HG03103 (cell line): Measurements from ENCODE around the gene DAP.

Experiments used
- ATAC-seq: cut with Tn5 transposase; IDR thresholded peaks from one replicate; pipeline ENCODE4 v1.9.1; 2021; ENCODE audit warnings: low read depth; ENCODE audit not compliant: unreplicated experiment

The DAP gene

GRCh38 chr5:10695055-10695649 is 65.9 kb downstream of the DAP start:
- no peak for ATAC-seq

GRCh38 chr5:10691826-10692785 is 68.9 kb downstream of the DAP start:
- no peak for ATAC-seq

DNA sequence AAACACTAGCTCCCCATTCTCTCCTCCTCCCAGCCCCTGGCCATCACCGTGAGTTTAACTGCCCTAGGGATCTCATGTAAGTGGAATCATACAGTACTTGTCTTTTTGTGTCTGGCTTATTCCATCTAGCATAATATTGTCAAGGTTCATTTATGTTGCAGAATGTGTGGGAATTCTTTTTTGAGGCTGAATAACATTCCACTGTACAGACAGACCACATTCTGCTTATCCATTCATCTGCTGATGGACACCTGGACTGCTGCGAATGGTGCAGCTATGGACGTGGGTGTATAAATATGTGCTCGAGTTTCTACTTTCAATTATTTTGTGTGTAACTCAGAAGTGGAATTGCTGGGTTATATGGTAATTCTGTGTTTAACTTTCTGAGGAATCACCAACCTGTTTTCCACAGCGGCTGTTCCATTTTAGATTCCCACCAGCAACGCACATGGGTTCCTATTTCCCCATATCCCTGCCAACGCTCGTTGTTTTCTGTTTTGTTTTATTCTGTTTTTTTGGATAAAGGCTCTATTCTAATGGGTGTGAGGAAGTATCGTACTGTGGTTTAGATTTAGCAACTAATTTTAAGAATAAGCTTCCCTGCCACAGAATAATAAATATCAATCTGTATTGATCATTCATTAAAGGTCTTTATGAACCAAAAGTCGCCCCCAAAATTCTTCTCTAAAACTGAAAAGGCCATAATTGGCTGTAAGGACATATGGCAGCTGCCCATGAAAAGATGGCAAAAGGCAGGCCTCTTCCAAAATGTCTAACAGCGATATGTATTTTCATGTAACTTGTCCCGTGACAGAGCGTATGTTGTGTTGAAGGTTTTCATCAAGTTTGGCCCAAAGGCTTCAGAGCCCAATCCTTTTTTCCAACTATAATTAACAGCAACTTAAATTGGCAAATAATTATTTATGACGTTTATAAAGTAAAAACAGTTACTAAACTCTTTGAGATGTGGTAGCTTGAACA is 70.3 kb downstream of the DAP start:
- no peak for ATAC-seq

DNA sequence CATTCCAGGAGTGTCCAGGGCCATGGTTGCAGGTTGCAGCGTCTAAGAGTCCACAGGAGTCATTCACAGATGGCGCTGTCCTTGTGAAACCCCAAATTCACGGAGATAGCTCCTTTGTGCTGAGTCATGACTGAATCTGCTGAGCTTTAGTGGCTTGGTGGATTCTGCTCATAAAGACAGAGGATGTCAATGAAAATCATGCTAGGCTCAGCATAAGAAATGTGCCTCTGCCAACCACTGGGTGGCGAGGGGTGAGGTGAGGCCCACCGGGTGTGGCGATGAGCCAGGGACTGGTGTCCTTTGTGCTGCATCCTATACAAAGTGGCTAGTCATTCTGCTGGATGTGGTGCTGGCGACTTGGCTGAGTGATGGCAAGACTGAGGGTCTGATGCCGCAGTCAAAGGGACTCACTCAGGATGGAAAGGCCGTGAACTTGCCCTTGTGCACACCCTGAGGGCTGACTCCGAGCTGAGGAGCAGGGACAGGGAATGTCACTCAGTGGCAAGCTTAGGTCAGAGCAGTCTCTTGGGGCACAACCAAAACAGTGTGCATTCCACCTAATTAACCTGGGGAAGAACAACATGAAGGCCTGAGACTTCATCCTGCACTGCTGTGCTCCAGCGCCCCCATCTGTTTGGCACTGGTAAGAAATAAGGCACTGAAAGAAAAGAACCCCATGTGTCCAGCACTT is 71.5 kb downstream of the DAP start:
- ATAC-seq, result no peak

DNA sequence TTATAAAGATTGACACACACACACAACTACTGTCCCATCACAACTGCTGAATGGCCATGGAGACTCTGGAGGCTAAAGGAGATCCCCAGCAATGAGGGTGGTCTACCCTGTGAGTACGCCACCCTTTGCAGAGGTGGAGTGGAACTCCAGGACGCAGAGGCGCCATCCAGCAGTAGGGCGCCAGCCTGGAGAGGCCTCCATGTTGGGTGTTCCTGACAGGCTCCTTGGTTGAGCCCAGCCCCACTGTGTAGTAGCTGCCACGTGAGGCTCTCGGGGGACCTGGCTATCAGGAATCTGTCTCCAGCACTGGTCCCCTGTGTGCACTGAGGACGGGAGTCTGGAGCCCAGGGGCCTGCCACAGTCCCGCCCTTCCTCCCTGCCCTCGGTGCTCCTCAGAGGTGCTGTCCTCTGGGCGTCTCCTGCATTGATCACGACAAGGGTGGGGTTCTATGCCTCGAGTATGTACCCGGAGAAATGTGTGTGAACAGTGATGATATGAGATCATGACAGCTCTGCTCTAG is 72.3 kb downstream of the DAP start:
- ATAC-seq, result no peak

DNA sequence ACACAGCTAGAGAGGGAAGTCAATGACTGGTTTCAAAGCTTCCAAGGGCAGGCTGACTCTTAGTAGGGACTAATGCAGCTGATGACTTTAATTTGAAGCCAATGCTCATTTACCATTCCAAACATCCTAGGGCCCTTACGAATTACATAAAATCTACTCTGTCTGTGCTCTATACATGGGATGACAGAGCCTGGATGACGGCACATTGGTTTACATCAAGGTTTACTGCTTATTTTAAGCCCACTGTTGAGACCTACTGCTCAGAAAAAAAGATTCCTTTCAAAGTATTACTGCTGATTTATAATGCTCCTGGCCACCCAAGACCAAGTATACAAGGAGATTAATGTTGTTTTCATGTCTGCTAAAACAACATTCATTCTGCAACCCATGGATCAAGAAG is 74.1 kb downstream of the DAP start:
- no peak for ATAC-seq

GRCh38 chr5:10685115-10685521 is 75.9 kb downstream of the DAP start:
- ATAC-seq, result peak; percentile 64

DNA sequence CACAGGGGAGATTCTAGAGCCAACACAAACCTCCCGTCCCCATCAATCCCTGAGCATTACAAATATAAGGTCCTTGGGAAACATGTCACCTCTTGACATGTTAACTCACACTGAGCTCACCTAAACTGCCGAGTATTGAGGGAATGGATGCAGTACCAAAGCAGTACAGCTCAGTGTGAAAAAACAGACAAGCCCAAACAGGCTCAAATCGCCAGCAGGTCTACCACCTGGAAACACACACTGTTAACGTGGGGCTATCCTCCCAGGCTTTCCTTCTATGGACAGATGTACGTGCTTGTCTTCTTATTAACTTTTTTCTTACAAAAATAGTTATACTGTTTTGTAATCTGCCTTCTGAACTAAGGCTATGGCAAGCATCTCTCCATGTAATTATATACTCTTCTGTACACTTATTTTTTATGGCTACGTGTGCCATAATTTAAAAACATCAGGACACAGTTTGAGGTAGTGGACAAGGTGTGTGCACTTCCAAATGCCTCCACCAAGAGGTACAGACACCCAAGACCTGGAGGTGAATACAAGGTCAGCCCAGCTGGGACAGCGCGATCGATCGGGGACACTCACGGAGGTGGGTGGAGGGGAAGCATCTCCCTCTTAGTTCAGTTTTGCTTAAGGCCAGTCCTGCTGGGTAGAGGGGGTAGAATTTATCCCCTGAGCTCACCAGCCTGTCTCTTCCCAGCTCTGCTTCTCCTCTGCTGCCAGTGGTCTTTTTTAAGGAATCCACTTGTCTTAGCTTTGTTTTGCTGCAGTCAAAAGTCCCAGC is 76.5 kb downstream of the DAP start:
- peak; percentile 59 for ATAC-seq

- ATAC-seq, result no peak
These were observed 78.1 kb downstream of the DAP start for GRCh38 chr5:10682801-10683525.

GRCh38 chr5:10681731-10682679 is 79.0 kb downstream of the DAP start:
- ATAC-seq, result no peak

- ATAC-seq, result no peak
These were observed 80.1 kb downstream of the DAP start for GRCh38 chr5:10680876-10681481.

DNA sequence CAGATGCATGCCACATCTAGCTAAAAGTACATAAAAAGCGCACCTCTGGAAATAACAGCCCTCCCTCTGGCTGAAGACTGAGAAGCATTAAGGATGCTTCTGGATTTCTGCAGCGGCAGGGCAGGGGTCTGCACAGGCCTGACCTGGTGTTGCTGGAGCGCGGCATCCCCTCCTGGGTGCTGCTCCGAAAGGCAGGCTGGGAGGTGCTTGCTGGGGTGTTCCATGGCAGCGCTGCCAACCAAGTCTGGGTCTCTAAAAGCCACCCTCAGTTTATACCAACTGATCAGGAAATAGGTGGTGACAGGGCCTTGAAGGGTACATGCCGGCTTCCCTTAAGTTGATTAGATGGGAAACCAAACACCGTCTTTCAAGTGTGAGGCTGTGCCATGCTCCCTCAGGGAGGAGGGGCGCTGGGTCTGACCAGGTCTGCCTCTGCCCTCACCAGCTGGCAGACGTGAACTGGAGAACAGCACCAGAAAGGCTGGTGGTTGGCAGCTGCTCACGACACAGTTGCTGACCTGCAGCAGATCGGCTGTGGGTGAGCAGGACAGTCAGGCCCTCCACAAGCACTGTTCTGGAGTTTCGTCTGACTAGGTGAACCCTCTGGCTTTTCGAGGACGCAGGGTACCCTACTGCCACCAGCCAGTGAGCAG is 81.6 kb downstream of the DAP start:
- no peak for ATAC-seq

DNA sequence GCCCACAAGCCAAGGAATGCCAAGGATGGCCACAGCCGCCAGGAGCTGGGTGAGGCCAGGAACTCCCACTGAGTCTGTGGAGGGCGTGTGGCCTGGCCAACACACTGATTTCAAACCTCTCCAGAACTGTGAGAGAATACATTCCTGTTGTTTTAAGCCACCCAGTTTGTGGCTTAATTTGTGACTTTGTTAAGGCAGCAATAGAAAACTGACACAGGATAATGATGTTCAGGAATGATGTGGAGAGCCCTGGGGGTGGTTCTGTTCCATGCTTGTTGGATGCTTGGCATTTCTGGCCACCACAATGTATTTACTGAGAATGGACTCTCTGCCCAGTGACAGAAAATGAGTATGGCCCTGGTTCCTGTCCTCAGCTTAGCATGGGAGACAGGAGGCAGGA is 82.8 kb downstream of the DAP start:
- no peak for ATAC-seq

DNA sequence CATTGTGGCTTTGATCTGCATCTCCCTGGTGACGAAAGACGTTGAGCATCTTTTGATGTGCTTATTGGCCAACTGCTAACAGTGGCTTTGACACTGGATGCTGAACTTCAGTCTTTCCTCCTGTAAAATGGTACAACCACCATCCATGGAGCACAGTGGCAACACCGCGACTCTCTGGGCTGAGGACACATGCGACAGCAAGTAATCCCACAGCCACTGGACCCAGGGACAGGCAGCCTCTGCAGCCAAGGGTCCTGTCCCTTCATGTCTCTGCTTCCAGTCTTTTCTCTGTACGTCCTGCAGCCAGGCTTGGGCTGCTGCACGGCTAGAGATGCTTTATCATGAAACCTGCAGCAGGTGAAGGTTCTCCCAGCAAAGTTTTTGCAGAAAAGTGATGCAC is 83.5 kb downstream of the DAP start:
- no peak for ATAC-seq

DNA sequence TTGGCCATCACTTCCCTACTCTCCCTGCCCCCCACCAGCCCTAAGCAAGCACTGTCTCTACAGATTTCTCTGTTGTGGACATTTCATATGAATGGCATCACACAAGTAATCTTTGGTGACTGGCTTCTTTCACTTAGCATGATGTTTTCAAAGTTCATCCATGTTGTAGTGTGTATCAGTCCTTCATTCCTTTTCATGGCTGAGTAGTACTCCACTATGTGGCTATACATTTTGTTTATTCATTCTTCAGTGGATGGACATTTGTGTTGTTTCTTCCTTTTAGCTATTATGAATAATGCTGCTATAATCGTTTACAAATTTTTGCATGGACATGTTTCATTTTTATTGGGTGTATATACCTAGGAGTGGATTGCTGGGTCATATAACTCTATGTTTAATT is 84.1 kb downstream of the DAP start:
- no peak for ATAC-seq

GRCh38 chr5:10676224-10676623 is 84.8 kb downstream of the DAP start:
- ATAC-seq, result no peak
